ENCODE results near the gene GOSR2.

GRCh38 chr17:46896991-46897390, 26.0 kb upstream of the GOSR2 start:
- TF ChIP-seq CTCF (conservative IDR thresholded peaks at IDR 0.05) (no peak), EZH2 (IDR thresholded peaks at IDR 0.05; ENCODE audit: low read depth) (no peak)
